Urinary bladder (tissue), 4 donors: ENCODE results near the gene PAX7. TPM values are rescaled to one million over a fixed set of nuclear protein-coding genes. Genes with fewer than 3 reads are reported as not detected.

Experiments
- DNase-seq: peaks from one replicate; pipeline ENCODE4 v3.0.0-alpha.2; 2015; ENCODE audit errors: extremely low spot score
- H3K27ac ChIP-seq: one replicate; pipeline ENCODE4 v1.5.1; 2013; ENCODE audit warnings: low read depth, mild to moderate bottlenecking, moderate library complexity
- H3K36me3 ChIP-seq: one replicate; pipeline ENCODE4 v1.6.1; 2013; ENCODE audit warnings: mild to moderate bottlenecking, moderate library complexity; ENCODE audit not compliant: insufficient read depth
- H3K4me1 ChIP-seq: one replicate; pipeline ENCODE4 v1.6.1; 2013; ENCODE audit warnings: mild to moderate bottlenecking, moderate library complexity; ENCODE audit not compliant: insufficient read depth
- H3K4me3 ChIP-seq: one replicate; pipeline ENCODE4 v1.5.1; 2013; ENCODE audit warnings: low read depth, low read length
- WGBS: extraction: QIAGEN DNeasy Blood & Tissue Kit; methylation state at CpG from one replicate; pipeline ENCODE4 v1.1.7; 2013; 5-methylcytosine and 5-hydroxymethylcytosine counted together
- polyA plus RNA-seq: library from polyadenylated mRNA; stranded (reverse); fragments of 200-250 nt; gene quantifications from one replicate; pipeline ENCODE4 v1.2.3, GENCODE V29; 2013
- total RNA-seq: library from RNA; depleted of rRNA; stranded (reverse); fragments of >200 nt; gene quantifications from one replicate; pipeline ENCODE4 v1.2.3, GENCODE V29; 2014
- donor health status: healthy with polysubstance abuse.
- donor health status: healthy.

The PAX7 gene
- total and polyA plus RNA-seq, 2 donors = 0.95 TPM; not detected in 1

DNA sequence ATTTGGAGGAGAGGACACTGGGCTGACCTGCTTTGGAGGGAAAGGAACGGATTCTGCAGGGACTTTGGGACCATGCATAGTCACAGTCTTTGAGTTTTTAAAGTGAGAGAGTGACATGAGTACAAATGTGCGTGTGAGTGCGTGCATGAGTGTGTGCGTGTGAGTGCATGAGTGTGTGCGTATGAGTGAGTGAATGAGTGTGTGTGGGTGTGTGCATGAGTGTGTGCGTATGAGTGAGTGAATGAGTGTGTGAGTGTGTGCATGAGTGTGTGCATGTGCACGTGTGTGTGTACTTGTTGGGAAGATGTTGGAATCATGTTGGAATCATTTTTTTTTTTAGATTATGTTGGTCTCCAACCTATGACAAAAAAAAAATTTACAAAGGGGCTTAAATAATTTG is 70.5 kb downstream of the PAX7 start:
- Histone ChIP-seq H3K36me3 (no peaks in the 10 kb centered on the region), H3K27ac (no peak overlapping the region), H3K4me3 (no peak overlapping the region), H3K4me1 (no peaks in the 10 kb centered on the region)
- 78% methylated on average over 7 of the region's 7 CpGs for WGBS
- DNase-seq = no peak

GRCh38 chr1:18703041-18703621 is 72.5 kb downstream of the PAX7 start:
- 49% methylated on average over 21 of the region's 21 CpGs for WGBS
- H3K4me3 ChIP-seq = no peak overlapping the region

DNA sequence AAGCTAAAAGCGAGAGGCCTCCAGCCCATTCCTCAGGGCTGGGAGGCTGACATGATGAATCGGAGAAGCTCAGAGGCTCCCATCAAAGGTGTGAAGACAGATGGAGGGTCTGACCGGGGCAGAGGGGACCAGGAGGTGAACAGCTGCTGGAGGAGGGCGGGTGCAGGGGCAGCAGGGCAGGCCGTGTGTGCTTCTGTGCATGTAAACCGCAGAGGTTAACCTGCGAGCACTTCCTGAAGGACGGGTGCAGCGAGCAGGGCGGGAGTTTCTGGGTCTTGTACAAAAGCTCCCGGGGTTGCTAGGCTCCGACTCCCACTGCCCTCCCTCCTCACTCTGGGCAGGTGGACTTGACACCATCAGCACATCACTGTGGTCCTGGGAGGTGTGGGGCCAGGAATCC is 75.2 kb downstream of the PAX7 start:
- no peaks in the 10 kb centered on the region for H3K4me1 ChIP-seq
- H3K4me3 ChIP-seq = no peak overlapping the region
- no peaks in the 10 kb centered on the region for H3K36me3 ChIP-seq
- H3K27ac ChIP-seq = no peak overlapping the region
- WGBS = 44% methylated on average over 12 of the region's 12 CpGs
- DNase-seq = no peak

More at GRCh38 chr1:18703041-18703621, 72.5 kb downstream of the PAX7 start:
- no peaks in the 10 kb centered on the region for H3K4me1 ChIP-seq
- H3K27ac ChIP-seq = no peak overlapping the region
- no peaks in the 10 kb centered on the region for H3K36me3 ChIP-seq
- DNase-seq = no peak

GRCh38 chr1:18707696-18708257 is 77.1 kb downstream of the PAX7 start:
- no peak for DNase-seq

DNA sequence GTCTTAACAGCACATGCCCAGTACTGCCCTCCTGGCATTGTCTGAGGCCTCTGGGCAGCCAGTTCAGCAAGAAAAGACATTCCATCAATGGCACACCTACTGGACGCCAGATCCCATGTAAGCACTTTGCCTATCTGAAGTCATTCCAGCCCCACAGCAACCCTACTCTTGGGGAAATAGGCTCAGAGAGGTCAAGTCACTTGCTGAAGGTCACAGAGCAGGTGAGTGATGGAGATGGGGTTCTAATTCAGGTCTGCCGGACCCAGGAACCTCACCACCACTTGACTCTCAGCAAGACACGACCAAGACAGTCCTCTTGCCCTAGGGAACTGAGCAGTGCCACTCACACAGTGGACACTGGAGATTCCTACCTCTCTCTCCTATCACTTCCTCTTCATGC is 79.4 kb downstream of the PAX7 start:
- no peaks in the 10 kb centered on the region for H3K36me3 ChIP-seq
- no peaks in the 10 kb centered on the region for H3K4me1 ChIP-seq
- 78% methylated on average over 3 of the region's 3 CpGs for WGBS
- no peak overlapping the region for H3K27ac ChIP-seq
- DNase-seq = no peak
- H3K4me3 ChIP-seq = no peak overlapping the region

More at GRCh38 chr1:18707696-18708257, 77.1 kb downstream of the PAX7 start:
- H3K36me3 ChIP-seq = no peaks in the 10 kb centered on the region
- no peak overlapping the region for H3K27ac ChIP-seq
- no peaks in the 10 kb centered on the region for H3K4me1 ChIP-seq
- 73% methylated on average over 6 of the region's 6 CpGs for WGBS
- H3K4me3 ChIP-seq = no peak overlapping the region

- Histone ChIP-seq H3K36me3 (no peaks in the 10 kb centered on the region), H3K27ac (no peak overlapping the region), H3K4me3 (no peak overlapping the region), H3K4me1 (no peaks in the 10 kb centered on the region)
- 67% methylated on average over 8 of the region's 8 CpGs for WGBS
- no peak for DNase-seq
Observed at GRCh38 chr1:18711003-18711402, 80.4 kb downstream of the PAX7 start.

- Histone ChIP-seq H3K4me1 (no peaks in the 10 kb centered on the region), H3K4me3 (no peak overlapping the region), H3K27ac (no peak overlapping the region), H3K36me3 (no peaks in the 10 kb centered on the region)
- no peak for DNase-seq
- 74% methylated on average over 11 of the region's 11 CpGs for WGBS
Observed at GRCh38 chr1:18711536-18712251, 81.0 kb downstream of the PAX7 start.

GRCh38 chr1:18712252-18712600 is 81.6 kb downstream of the PAX7 start:
- no peak overlapping the region for H3K27ac ChIP-seq
- H3K4me1 ChIP-seq = no peaks in the 10 kb centered on the region
- no peak overlapping the region for H3K4me3 ChIP-seq
- 61% methylated on average over 5 of the region's 5 CpGs for WGBS
- DNase-seq = no peak
- no peaks in the 10 kb centered on the region for H3K36me3 ChIP-seq

DNA sequence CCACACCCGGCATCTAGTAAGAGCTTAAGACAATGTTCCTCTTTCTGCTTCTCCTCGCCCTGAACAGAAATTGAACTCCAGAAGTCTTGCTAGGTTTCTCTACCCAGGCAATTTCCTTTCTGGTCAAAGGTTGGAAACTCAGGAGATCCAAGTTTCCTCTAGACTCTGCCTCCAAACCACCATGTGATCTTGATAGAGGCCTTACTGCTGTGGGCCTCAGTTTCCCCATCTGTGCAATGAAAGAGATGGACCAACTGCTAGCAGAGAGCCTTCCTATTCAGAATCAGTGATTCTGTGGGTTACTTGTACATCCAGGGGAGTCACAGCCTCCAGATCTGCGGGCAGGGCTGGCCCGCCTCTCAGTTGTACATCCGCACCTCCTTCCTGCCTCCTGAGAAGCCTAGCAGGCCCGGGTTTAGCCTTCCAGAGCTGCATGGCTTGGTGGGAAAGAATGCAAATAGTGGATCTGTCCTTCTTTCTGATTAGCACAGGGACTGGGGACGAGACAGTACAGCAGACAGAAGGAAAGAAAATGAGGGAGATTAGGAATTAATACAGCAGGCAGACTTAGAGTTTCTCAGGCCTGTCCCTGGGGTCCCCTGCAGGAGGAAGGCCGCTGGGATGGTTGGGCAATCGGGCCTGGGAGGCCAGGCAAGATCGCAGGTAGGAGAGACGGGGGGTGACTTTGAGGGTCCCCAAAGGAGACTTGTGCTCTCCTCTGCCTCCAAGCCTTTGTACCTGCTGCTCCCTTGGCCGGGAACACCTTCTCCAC is 83.9 kb downstream of the PAX7 start:
- Histone ChIP-seq H3K4me1 (no peaks in the 10 kb centered on the region), H3K4me3 (no peak overlapping the region), H3K27ac (no peak overlapping the region), H3K36me3 (no peaks in the 10 kb centered on the region)
- DNase-seq = no peak
- 73% methylated on average over 12 of the region's 12 CpGs for WGBS

GRCh38 chr1:18716112-18716784 is 85.6 kb downstream of the PAX7 start:
- 50% methylated on average over 15 of the region's 15 CpGs for WGBS
- Histone ChIP-seq H3K27ac (no peak overlapping the region), H3K36me3 (no peaks in the 10 kb centered on the region), H3K4me3 (no peak overlapping the region), H3K4me1 (no peaks in the 10 kb centered on the region)
- DNase-seq = no peak

DNA sequence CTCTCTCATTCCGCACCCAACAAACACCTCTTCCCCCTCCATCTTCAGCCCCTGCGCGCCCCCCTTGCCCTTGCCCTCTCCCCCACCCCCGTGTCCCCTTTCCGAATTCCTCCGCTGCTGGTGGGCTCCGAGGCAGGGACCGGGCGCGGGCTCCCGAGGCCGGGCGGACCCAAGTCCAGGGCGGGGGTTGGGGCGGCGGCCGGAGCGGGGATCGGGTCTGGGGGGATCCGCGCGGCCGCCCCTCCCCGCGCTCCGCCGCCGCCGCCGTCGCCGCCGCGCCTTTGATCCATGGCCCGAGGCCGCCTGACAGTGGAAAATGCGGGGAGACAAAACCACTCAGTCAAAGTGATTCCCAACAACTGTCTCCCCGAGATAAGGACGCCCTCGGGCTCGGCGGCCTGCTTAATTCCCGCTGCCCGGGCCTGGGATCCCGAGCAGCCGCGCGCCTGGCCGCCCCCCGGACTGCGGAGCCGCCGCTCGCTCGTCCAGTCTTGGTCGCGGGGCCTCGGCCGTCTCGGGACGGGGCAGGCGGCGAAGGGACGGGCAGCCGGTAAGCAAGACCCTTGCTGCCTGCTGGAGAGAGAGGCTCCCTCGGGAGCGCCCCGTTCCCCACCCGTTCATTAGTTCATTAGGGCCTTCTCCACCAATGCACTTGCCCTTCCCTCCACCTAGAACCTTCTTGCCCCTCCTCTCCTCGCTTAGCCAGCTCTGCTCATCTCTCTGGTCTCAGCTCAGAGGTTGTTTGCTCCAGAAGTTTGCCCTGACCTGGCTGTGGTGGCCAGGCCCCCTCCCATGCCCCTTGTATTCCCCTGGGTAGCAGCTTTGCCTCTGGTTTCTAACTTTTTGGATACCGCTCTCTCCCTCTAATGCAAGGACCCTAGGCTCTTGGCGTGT is 86.4 kb downstream of the PAX7 start:
- no peak overlapping the region for H3K4me3 ChIP-seq
- no peak overlapping the region for H3K27ac ChIP-seq
- no peaks in the 10 kb centered on the region for H3K36me3 ChIP-seq
- 6% methylated on average over 72 of the region's 72 CpGs for WGBS
- no peaks in the 10 kb centered on the region for H3K4me1 ChIP-seq
- DNase-seq = no peak

DNA sequence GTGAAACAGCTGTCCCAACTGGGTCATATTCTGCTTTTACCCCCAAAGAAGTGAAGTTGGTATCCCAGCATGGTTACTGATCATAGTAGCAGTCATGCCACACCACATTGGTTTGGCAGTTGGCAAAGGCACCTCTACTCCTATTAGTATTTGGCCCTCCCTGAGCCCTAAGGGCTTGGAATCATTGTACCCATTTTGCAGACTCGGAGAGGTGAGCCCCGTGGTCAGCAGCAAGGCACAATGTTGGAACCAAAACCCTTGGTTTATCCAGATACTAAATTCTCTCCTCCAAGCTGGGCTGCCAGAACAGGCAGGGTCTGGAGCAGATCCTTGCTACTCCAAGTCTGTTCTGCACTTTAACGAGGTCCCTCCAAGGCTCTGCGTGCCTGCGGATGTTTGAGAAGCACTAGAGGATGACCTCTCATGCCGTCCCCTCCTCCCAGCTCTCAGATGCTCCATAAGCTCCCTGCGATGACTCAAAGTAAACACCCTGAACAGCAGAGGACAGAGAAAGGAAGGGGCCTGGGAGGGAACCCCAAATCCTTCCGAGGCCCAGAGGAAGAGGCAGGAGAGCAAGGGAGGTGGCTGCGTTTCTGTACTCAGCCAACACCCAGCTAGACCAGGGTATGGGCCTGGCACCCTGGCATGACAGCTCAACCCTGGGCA is 89.3 kb downstream of the PAX7 start:
- no peaks in the 10 kb centered on the region for H3K4me1 ChIP-seq
- H3K36me3 ChIP-seq = no peaks in the 10 kb centered on the region
- no peak overlapping the region for H3K4me3 ChIP-seq
- H3K27ac ChIP-seq = no peak overlapping the region
- WGBS = 28% methylated on average over 9 of the region's 9 CpGs
- no peak for DNase-seq
